ENCODE measurements around the gene PPP2R5D.
"Not testable (repeated sequence)": the region's sequence is repeated elsewhere in the genome, so short reads cannot be mapped to it uniquely, and the experiment has no call there.

The PPP2R5D gene

DNA sequence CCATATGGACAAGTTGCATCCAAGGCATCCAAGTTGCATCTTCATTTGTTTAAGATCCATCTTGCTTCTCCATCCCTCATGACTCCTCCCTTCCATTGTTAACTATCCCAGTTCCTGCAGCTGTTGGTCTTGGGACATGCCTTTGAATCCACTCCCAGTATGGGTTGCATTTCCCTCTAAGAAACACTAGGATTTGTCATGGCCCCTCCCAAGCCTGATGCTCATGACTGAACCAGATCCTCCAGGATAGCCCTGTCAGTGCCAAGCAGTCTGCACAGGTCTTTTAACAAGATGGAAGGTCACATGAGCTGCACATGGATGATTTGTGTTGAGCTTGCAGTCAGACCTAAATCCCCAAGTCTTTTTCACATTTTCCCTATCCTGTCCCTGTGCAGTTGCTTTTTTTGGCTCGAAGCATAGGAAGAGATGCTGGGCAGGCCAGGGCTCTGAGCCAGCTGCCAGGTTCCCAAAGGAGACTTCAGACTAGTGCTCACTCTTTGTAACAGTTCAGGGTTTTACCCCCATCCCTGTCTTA, 4.2 kb downstream of the PPP2R5D start:
- no peak for DNase-seq

DNA sequence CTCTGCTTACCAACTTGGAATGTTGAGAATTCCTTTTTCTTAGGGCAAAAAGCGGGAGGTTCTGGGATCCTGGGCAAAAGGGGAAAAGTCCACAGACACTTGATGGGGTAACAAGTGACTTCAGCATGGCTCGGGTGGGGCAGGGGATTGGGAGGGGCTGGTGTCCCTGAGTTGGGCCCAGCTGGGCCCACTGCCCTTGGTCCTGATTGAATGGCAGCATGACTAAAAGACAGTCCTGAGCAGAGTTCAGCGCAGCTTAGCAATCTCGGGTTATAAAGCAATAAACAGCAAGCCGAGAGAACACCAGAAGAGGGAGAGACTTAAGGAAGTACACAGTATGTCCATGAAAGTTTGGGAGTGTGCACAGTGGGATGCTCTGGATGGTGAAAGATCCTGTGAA, 5.6 kb downstream of the PPP2R5D start:
- DNase-seq, result no peak

- no peak for DNase-seq
Measured at GRCh38 chr6:42993445-42993844, 9.1 kb downstream of the PPP2R5D start.

DNA sequence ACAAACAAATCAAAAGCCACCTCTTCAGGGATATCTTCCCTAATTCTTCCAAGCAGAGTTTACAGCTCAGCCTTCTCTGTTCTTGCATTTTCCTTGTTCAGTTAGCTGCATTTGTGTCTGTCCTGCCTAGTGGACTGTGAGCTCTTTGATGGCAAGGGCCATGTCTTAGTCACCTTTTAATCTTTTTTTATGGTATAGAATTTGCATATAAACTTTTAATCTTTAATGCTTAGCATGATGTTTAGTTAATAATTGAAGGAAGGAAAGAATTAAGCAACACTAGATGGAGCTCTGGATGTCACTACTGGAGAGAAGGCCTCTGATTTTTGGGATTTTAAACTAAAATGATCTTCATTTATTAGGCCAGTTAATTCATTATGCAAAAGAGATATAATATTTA, 12.1 kb downstream of the PPP2R5D start:
- DNase-seq, result no peak

GRCh38 chr6:42998205-42998604, 13.8 kb downstream of the PPP2R5D start:
- DNase-seq, result not testable (repeated sequence)

DNA sequence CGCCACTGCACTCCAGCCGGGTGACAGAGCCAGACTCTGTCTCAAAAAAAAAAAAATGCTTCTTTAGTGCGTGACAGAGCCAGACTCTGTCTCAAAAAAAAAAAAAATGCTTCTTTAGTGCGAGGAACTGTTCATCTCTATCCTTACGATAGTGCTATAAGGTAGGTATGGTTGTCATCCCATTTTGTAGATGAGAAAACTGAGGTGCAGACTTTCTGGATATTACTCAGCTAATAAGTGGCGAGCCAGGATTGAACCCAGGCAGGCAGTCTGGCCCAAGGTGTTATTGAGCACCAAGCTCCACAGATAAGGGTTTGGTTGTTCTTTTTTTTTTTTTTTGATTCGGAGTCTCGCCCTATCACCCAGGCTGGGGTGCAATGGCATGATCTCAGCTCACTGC, 17.5 kb downstream of the PPP2R5D start:
- no peak for DNase-seq

DNA sequence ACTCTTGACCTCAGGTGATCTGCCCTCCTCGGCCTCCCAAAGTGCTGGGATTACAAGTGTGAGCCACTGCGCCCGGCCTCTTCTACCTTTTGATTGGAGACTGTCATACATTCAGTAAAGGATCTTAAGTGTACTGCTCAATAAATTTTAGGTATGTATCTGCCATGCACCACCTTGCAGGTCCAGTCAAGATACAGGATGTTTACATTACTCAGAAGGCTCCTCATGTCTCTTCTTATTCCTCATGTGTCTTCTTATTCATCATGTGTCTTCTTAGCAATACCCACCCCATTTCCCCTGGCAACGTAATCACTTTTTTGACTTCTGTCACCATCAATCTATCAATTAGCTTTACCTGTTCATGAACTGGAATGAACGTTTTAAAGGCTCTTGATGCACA, 21.5 kb downstream of the PPP2R5D start:
- no peak for DNase-seq

- no peak for DNase-seq
Measured at GRCh38 chr6:43006251-43006650, 21.9 kb downstream of the PPP2R5D start.

GRCh38 chr6:43007126-43007525, 22.8 kb downstream of the PPP2R5D start:
- DNase-seq, result no peak

GRCh38 chr6:43009124-43009523, 24.8 kb downstream of the PPP2R5D start:
- DNase-seq, result peak in 10 of 51 donors; percentile 1 to 24 (median 16)

DNA sequence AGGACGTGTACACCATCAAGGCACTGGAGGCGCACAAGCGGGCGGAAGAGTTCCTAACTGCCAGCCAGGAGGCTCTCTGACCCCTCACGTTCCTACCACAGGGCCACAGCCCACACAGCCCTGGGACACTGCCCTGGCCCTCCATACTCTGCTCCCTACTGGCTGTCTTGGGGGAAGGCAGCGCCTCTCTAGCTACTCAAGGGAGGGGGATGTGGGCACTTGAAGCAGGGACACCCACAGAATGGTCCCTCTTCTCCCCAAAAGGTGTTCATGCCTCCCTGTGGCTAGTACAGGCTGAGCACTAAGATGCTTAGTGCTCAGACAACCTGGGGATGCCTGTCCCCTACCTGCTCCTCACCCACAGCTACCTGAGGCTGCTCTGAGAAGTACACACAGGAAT, 26.8 kb downstream of the PPP2R5D start:
- no peak for DNase-seq

GRCh38 chr6:43012364-43012763, 28.0 kb downstream of the PPP2R5D start:
- no peak for DNase-seq

- peak in 9 of 51 donors; percentile 30 to 90 (median 47) for DNase-seq
Measured at GRCh38 chr6:43013097-43013842, 28.9 kb downstream of the PPP2R5D start.

GRCh38 chr6:43013843-43014433, 29.6 kb downstream of the PPP2R5D start, which contains the start of the genes KLHDC3 and MEA1:
KLHDC3 (plus strand) TSS chr6:43014249; CDS start chr6:43017193, 2,944 bp downstream.
MEA1 (minus strand) TSS chr6:43013946; CDS start chr6:43013813, 133 bp downstream.
- peak; percentile 57 to 100 (median 99) for DNase-seq

- peak in 1 of 51 donors; percentile 48 for DNase-seq
Measured at GRCh38 chr6:43014434-43014909, 30.1 kb downstream of the PPP2R5D start.

- no peak for DNase-seq
Measured at GRCh38 chr6:43016176-43016942, 32.0 kb downstream of the PPP2R5D start.

DNA sequence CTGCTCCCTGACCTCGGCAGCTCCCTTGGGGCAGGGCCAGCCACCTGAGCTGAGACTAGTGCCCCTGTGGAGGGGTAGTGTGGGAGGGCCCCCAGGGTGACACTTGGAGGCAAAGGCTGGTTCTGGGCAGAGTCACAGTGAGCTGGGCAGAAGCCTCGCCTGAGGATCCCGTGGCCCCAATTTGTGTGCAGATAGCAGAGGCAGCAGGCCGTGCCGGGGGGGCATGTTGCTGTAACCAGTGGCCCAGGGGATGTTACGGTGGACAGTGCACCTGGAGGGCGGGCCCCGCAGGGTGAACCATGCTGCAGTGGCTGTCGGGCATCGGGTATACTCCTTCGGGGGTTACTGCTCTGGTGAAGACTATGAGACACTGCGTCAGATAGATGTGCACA, 32.6 kb downstream of the PPP2R5D start:
- no peak for DNase-seq

DNA sequence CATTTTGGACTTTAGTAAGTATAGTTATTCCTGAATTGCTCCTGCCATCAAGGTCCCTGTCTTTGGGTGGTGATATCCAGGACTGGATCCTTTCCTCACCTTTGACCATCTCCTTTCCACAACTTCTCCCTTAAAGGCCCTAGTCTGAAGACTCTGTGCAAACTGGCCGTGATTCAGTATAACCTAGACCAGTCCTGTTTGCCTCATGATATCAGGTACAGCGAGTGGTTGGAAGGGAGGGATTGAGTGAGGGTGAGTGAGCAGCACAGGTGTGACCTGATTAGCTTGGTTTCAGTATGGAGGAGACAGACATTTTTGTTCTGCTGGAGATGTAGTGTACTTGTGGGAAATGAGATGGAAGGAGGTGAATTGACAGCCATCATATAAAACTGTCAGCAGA, 34.8 kb downstream of the PPP2R5D start:
- DNase-seq, result no peak

DNA sequence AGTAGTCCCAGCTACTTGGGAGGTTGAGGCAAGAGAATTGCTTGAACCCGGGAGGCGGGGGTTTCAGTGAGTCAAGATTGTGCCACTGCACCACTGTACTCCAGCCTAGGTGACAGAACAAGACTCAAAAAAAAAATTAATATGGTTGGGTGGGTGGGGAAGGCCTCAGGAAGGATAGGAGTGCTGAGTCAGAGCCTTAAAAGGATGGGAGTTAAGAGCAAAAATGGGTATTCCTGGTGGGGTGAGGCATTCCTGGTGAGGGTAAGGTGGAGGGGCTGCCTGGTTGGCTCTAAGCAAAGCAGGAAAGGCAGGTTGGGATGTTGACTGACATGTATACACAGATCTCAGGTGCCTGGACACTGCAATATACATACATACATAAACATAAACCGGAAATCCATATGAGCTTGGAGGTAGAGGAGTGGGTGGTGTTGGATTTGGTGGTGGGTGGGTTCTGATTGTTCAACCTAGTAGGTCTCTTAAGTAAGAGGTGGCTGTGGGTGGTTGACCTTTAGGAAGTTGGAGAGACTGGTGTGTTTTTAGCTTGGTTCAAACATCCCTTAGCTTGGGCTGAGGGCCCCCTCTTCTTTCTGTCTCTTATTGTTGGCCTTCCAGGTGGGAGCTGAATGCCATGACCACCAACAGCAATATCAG, 35.8 kb downstream of the PPP2R5D start:
- no peak for DNase-seq

DNA sequence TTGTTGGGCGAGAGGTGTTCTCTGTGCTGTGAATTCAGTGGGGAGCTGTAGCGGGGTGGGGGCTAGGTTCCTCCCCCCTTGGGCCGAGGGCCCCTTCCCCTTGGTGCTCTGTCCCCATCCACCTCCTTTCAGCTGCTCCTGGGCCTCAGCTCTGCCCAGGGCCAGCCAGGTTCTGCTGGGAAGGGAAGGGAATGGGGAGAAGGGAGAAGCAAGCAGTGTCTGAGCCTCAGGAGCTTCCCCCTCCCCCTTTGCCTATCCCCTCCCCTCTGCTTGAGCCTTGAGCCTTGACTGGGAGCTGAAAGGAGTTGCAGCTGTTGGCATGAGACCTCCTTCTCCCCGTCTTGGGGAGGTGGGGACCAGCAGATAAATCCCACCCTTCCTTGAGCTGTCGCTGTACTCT, 36.5 kb downstream of the PPP2R5D start:
- DNase-seq, result no peak

Data from hypothalamus (tissue), 51 donors.